Measurements from ENCODE around the gene C8A. TPM values are rescaled to one million over a fixed set of nuclear protein-coding genes. Genes with fewer than 3 reads are reported as not detected.

C8A gene
- total and polyA plus RNA-seq, 4 donors = 144 to 669 (median 275) TPM

GRCh38 chr1:56806804-56807203 lies 47.8 kb upstream of the C8A start:
- Histone ChIP-seq H3K36me3 (ENCODE audit: control insufficient read depth in 4 of 4, insufficient read depth in 3 of 4, low read depth in 1 of 4, low read length in 3 of 4) (peaks cover 0 to 2% (median 0%) of the 10 kb centered on the region in 4 donors), H3K4me1 (ENCODE audit: control insufficient read depth in 4 of 4, insufficient read depth in 4 of 4, low read length in 3 of 4) (peaks cover 0 to 17% (median 16%) of the 10 kb centered on the region in 4 donors), H3K4me3 (ENCODE audit: low read depth in 1 of 3, low read length in 3 of 3) (no peak overlapping the region), H3K9ac (ENCODE audit: low read depth in 1 of 2, low read length in 2 of 2) (no peak overlapping the region), H3K27ac (ENCODE audit: low read depth in 1 of 2, low read length in 2 of 2) (no peak overlapping the region), H3K27me3 (ENCODE audit: control insufficient read depth in 4 of 4, insufficient read depth in 4 of 4, low read length in 3 of 4) (no peaks in the 10 kb centered on the region), H3K9me3 (ENCODE audit: control insufficient read depth in 4 of 4, low read length in 3 of 4) (no peaks in the 10 kb centered on the region)
- TF ChIP-seq REST (IDR thresholded peaks at IDR 0.05) (no peak), HNF4G (IDR thresholded peaks at IDR 0.05) (no peak), RXRA (IDR thresholded peaks at IDR 0.05) (no peak), ZBTB33 (IDR thresholded peaks at IDR 0.05) (no peak), RAD21 (IDR thresholded peaks at IDR 0.05) (no peak)
- WGBS = 73% methylated on average over 3 of the region's 3 CpGs
- DNase-seq (ENCODE audit: low spot score) = no peak

- DNase-seq (ENCODE audit: low spot score) = no peak
- no peaks in the 10 kb centered on the region for H3K9me3 ChIP-seq (ENCODE audit: control insufficient read depth in 4 of 4, low read length in 3 of 4)
- WGBS = 94% methylated on average over 1 of the region's 1 CpG
- no peak overlapping the region for H3K4me3 ChIP-seq (ENCODE audit: low read depth in 1 of 3, low read length in 3 of 3)
- H3K4me1 ChIP-seq (ENCODE audit: control insufficient read depth in 4 of 4, insufficient read depth in 4 of 4, low read length in 3 of 4) = peaks cover 0 to 20% (median 18%) of the 10 kb centered on the region in 4 donors
- H3K27ac ChIP-seq (ENCODE audit: low read depth in 1 of 2, low read length in 2 of 2) = no peak overlapping the region
- H3K36me3 ChIP-seq (ENCODE audit: control insufficient read depth in 4 of 4, insufficient read depth in 3 of 4, low read depth in 1 of 4, low read length in 3 of 4) = peaks cover 0 to 2% (median 0%) of the 10 kb centered on the region in 4 donors
- H3K9ac ChIP-seq (ENCODE audit: low read depth in 1 of 2, low read length in 2 of 2) = no peak overlapping the region
- no peaks in the 10 kb centered on the region for H3K27me3 ChIP-seq (ENCODE audit: control insufficient read depth in 4 of 4, insufficient read depth in 4 of 4, low read length in 3 of 4)
- TF ChIP-seq HNF4A (conservative IDR thresholded peaks at IDR 0.05) (no peak), FOXA2 (IDR thresholded peaks at IDR 0.05) (no peak), EGR1 (IDR thresholded peaks at IDR 0.05; ENCODE audit: low read depth in 2 of 2) (no peak), NR2F2 (IDR thresholded peaks at IDR 0.05) (no peak)
Observed at GRCh38 chr1:56808410-56808809, 46.2 kb upstream of the C8A start.

GRCh38 chr1:56811331-56811730 lies 43.3 kb upstream of the C8A start:
- no peak overlapping the region for H3K4me3 ChIP-seq (ENCODE audit: low read depth in 1 of 3, low read length in 3 of 3)
- no peak overlapping the region for H3K27ac ChIP-seq (ENCODE audit: low read depth in 1 of 2, low read length in 2 of 2)
- no peaks in the 10 kb centered on the region for H3K36me3 ChIP-seq (ENCODE audit: control insufficient read depth in 4 of 4, insufficient read depth in 3 of 4, low read depth in 1 of 4, low read length in 3 of 4)
- DNase-seq (ENCODE audit: low spot score) = no peak
- H3K9ac ChIP-seq (ENCODE audit: low read depth in 1 of 2, low read length in 2 of 2) = no peak overlapping the region
- no peak for TF ChIP-seq ATF3 (IDR thresholded peaks at IDR 0.05)
- TF ChIP-seq JUND (IDR thresholded peaks at IDR 0.05) = no peak
- TF ChIP-seq CTCF (IDR thresholded peaks at IDR 0.05; ENCODE audit: low read depth, low read length, missing input control) = no peak
- no peak for TF ChIP-seq ZBTB33 (IDR thresholded peaks at IDR 0.05)
- TF ChIP-seq HNF4G (IDR thresholded peaks at IDR 0.05) = no peak
- no peak for TF ChIP-seq REST (IDR thresholded peaks at IDR 0.05)
- TF ChIP-seq RXRA (IDR thresholded peaks at IDR 0.05) = no peak
- no peak for TF ChIP-seq GABPA (IDR thresholded peaks at IDR 0.05 in 1 of 2, conservative IDR thresholded peaks at IDR 0.05 in 1 of 2)
- no peak for TF ChIP-seq SP1 (IDR thresholded peaks at IDR 0.05)
- H3K27me3 ChIP-seq (ENCODE audit: control insufficient read depth in 4 of 4, insufficient read depth in 4 of 4, low read length in 3 of 4) = no peaks in the 10 kb centered on the region
- H3K4me1 ChIP-seq (ENCODE audit: control insufficient read depth in 4 of 4, insufficient read depth in 4 of 4, low read length in 3 of 4) = peaks cover 0 to 46% (median 21%) of the 10 kb centered on the region in 4 donors
- H3K9me3 ChIP-seq (ENCODE audit: control insufficient read depth in 4 of 4, low read length in 3 of 4) = no peaks in the 10 kb centered on the region
- WGBS = 59% methylated on average over 2 of the region's 2 CpGs
